Lower leg skin (tissue), 4 donors: ENCODE measurements around the gene LNX2. TPM values are rescaled to one million over a fixed set of nuclear protein-coding genes. Genes with fewer than 3 reads are reported as not detected.

Experiments used
- DNase-seq, 2 donors: peaks; one replicate each; pipeline ENCODE4 v3.0.0-alpha.2; 2019; ENCODE audit warnings: low spot score in 2 of 2
- H3K4me3 ChIP-seq: fragments of 200-600 bp; sonication (generic); 2 replicates; pipeline ENCODE4 v1.5.1; 2017; ENCODE audit warnings: mild to moderate bottlenecking, low read depth; ENCODE audit not compliant: poor library complexity, severe bottlenecking
- CTCF ChIP-seq, 3 donors: fragments of 450-650 bp; IDR thresholded peaks; one replicate each; pipeline ENCODE4 v1.5.1; 2016; ENCODE audit warnings: antibody characterized with exemption in 3 of 3, mild to moderate bottlenecking in 3 of 3, moderate library complexity in 2 of 3
- POLR2A ChIP-seq, 2 donors: fragments of 450-650 bp; IDR thresholded peaks; one replicate each; pipeline ENCODE4 v1.6.1; 2016 to 2017; ENCODE audit warnings: antibody characterized with exemption in 2 of 2, mild to moderate bottlenecking in 1 of 2, moderate library complexity in 1 of 2
- WGBS, 2 donors: methylation state at CpG; one replicate each; pipeline ENCODE4 v1.1.5; 2018; 5-methylcytosine and 5-hydroxymethylcytosine counted together
- intact Hi-C: fragments of 100-400 bp; cut with DNase I; formaldehyde crosslinking; loops from one replicate; pipeline ENCODE4 v1.15.0; 2023; ENCODE audit warnings: low total_unique reads
- total RNA-seq, 4 donors: library from RNA; depleted of rRNA; stranded (reverse); fragments of >200 nt; gene quantifications; one replicate each; pipeline ENCODE4 v1.1.0, GENCODE V29; 2016

Gene LNX2
- total RNA-seq, 4 donors from 2014 or later = 15.8 to 18.2 (median 17.0) TPM

DNA sequence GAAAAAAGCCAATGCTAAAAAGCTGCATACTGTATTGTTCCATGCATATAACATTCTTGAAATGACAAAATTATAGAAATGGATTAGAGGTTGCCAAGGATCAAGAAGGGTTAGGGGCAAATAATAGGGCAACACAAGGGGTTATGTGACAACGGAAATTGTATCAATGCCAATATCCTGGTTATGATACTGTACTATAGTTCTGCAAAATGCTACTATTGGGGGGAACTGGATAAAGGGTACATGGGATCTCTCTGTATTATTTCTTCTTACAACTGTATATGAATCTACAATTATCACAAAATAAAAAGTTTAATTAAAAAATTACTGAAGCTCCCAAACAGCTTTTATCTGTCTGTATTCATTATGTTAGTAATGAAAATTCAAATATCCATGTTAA lies 31.9 kb downstream of the LNX2 start:
- intact Hi-C loops = no loop called here
- no peak for TF ChIP-seq POLR2A (IDR thresholded peaks at IDR 0.05)
- no peak for TF ChIP-seq CTCF (IDR thresholded peaks at IDR 0.05)
- no peak for DNase-seq
- 93 to 97% methylated on average over 1 of the region's 1 CpG for WGBS, 2 donors
- no peak overlapping the region for H3K4me3 ChIP-seq

GRCh38 chr13:27587095-27587746 lies 33.1 kb downstream of the LNX2 start:
- 59 to 61% methylated on average over 5 of the region's 5 CpGs for WGBS, 2 donors
- intact Hi-C loops = no loop called here
- H3K4me3 ChIP-seq = no peak overlapping the region
- DNase-seq = no peak
- TF ChIP-seq POLR2A (IDR thresholded peaks at IDR 0.05) (no peak), CTCF (IDR thresholded peaks at IDR 0.05) (no peak)

DNA sequence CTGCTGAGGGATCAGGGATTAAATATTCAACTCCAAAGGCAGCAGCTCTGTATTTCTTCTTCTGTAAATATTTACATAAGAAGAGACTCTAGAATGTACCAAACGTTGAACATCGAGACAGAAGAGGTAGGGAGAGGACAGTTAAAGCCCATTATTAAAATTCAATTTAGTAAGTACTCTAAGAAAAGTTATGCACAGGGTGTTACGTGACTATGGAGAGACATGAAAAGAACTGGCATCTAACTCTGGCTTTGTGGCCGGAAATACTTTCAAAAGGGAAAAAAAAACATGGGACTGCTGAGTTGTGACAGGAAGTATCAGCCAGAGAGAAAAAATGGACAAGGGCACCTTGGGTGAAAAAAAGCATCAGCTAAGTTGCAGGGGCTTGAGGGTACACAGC lies 36.7 kb downstream of the LNX2 start:
- H3K4me3 ChIP-seq = no peak overlapping the region
- TF ChIP-seq POLR2A (IDR thresholded peaks at IDR 0.05) = no peak
- TF ChIP-seq CTCF (IDR thresholded peaks at IDR 0.05) = no peak
- no peak for DNase-seq
- whole genome bisulfite sequencing, 2 donors = 48 to 62% methylated on average over 4 of the region's 4 CpGs
- intact Hi-C loops = no loop called here

DNA sequence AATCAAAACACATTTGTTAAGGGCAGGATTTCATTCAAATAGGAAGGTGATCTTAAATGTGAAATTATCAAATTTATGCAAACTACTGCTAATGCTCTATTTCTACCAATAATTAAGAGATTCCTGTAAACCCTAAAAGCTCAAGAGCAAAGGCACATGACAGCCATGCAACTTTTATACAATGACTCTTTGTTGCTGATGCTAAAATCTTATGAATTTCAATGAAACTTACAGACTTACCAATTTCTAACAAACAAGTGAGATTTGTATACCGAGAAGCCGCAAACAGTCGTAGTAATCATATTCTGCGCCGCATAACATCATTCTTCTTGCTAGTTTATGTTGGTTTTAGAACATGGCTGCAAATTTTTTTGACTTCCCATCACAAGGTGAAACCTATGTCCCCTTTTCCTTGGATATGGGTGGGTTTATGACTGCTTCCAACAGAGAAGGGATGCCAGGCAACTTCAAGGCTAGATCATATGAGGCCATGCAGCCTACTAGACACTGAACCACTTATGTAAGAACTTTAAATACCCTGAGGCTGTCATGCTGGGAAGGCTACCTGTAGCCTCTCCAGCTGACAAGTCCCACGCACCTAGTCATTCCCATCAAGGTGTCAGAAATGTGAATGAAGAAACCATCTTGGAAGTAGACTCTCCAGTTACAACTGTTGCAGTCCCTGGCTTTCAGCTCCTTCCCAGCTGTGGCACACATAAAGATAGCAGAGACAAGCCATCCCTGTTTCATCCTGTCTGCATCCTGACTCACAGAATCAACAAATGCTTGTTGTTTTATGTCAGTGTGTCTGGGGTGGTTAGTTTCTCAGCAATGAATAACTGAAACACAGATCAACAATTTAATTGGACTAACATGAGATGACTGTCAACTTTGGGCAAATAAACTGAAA lies 42.0 kb downstream of the LNX2 start:
- TF ChIP-seq POLR2A (IDR thresholded peaks at IDR 0.05) (no peak), CTCF (IDR thresholded peaks at IDR 0.05) (no peak)
- intact Hi-C loops = no loop called here
- no peak for DNase-seq
- H3K4me3 ChIP-seq = no peak overlapping the region
- 89% methylated on average over 6 of the region's 6 CpGs for whole genome bisulfite sequencing, 2 donors

DNA sequence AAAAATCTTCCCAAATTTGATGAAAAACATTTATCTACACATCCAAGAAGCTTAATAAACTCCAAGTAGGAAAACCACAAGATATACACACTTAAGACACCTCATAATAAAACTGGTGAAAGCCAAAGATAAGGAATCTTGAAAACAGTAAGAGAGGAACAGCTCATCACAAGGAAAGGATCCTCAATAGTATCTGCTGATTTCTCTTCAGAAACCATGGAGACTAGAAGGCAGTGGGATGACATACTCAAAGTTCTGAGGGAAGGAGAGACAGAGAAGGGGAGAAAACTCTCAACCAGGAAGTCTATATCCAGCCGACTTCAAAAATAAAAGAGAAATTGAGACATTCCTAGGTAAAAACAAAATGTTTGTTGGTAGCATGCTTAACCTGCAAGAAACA lies 45.7 kb downstream of the LNX2 start:
- WGBS, 2 donors = 100% methylated on average over 1 of the region's 1 CpG
- no peak for TF ChIP-seq POLR2A (IDR thresholded peaks at IDR 0.05)
- no peak for TF ChIP-seq CTCF (IDR thresholded peaks at IDR 0.05)
- intact Hi-C loops = no loop called here
- H3K4me3 ChIP-seq = no peak overlapping the region
- no peak for DNase-seq
